Measurements from ENCODE around the gene MINK1.
A peak's percentile ranks its signal among the peaks of the same experiment; 100 is the strongest.

MINK1 gene

DNA sequence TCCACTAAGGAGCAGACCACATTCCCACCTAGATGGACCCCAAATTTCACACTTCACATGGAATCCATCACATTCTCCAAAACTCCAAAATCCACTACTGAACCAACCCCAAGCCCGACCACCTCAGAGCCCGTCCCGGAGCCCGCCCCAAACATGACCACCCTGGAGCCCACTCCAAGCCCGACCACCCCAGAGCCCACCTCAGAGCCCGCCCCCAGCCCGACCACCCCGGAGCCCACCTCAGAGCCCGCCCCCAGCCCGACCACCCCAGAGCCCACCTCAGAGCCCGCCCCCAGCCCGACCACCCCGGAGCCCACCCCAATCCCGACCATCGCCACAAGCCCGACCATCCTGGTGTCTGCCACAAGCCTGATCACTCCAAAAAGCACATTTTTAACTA, 100.5 kb downstream of the MINK1 start:
- DNase-seq (ENCODE audit: low spot score) = no peak

DNA sequence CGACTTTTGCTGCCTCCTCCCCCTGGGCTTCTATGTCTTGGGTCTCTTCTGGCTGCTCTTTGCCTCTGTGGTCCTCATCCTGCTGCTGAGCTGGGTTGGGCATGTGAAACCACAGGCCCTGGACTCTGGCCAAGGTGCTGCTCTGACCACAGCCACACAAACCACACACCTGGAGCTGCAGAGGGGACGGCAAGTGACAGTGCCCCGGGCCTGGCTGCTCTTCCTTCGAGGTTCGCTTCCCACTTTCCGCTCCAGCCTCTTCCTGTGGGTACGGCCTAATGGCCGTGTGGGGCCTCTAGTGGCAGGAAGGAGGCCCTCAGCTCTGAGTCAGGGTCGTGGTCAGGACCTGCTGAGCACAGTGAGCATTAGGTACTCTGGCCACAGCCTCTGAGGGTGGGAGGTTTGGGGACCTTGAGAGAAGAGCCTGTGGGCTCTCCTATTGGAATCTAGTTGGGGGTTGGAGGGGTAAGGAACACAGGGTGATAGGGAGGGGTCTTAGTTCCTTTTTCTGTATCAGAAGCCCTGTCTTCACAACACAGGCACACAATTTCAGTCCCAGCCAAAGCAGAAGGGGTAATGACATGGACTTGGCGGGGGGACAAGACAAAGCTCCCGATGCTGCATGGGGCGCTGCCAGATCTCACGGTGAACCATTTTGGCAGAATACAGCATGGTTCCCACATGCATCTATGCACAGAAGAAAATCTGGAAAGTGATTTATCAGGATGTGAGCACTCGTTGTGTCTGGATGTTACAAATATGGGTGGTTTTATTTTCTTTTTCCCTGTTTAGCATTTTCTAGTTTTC, 101.2 kb downstream of the MINK1 start:
- no peak for DNase-seq (ENCODE audit: low spot score)

DNA sequence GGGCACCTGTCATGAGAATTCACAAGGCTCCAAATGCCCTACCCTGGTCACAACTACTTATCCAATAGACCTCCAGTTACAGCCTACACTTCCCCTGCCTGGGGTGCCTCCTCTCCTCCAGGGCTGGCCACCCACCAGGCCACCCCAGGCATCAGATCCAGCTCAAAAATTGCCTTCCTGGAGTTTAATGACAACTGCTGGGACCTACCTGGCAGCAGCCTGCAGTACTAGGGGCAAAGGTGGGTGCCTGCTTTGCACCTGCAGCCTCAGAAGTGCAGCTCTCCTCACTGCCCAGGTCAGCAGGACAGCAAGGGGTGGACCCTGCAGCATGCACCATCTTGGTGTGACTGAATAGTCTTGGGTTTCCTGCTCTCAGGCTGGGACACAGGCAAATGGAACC, 102.5 kb downstream of the MINK1 start:
- DNase-seq (ENCODE audit: low spot score) = no peak

DNA sequence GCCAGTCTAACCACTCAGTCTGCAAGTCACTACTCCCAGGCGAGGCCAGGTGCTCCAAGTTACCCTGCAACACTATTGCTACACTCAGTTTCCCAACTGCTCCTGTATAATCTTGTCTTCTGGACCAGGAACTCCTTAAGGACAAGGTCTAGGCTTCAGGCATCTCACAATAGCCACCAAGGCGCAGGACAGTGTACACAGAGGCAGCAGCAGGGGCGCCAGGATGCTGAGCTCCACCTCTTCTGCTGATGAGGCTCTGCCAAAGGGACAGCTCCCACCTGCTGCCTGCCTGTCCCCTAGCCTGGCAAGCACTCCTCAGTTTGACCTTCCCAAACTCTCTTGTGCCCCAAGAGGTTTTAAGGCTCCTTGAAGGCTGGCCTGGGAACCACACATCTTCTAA, 103.3 kb downstream of the MINK1 start:
- no peak for DNase-seq (ENCODE audit: low spot score)

DNA sequence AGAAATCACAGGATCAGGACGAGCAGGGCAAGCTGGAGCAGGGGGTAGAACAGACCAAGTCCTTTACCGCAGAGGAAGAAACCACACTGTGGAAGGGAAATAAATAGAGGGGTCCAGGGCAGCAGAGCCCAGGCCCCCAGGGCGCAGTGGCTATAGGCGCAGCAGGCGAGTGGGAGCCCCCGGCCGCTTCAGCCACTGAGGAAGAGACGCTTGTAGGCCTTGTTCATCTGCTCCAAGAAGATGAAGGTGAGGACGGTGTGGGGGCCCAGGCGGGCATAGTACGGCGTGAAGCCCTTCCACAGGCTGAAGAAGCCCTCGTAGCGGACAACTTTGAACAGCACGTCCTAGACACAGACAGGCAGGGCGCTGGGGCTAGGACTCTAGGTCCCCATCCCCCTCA, 104.4 kb downstream of the MINK1 start:
- no peak for DNase-seq (ENCODE audit: low spot score)

DNA sequence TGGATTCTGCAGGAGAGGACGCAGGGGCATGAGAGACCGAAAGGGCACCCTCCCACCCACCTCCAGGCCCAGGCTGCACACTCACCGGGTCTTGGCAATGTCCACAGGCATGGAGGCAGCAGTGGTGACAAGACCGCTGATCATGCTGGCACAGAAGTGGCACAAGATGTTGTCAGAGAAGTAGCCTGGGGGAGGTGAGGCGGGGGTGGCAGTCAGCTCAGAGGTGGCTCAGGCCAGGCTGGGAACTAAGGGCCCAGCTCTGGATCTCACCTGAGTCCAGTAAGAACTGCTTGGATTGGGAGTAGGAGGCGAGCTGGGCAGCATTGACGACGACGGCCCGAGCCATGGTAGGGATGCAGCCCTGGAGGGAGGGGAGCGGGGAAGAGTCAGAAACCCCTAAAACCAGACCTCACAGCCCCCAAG, 104.9 kb downstream of the MINK1 start:
- no peak for DNase-seq (ENCODE audit: low spot score)

DNA sequence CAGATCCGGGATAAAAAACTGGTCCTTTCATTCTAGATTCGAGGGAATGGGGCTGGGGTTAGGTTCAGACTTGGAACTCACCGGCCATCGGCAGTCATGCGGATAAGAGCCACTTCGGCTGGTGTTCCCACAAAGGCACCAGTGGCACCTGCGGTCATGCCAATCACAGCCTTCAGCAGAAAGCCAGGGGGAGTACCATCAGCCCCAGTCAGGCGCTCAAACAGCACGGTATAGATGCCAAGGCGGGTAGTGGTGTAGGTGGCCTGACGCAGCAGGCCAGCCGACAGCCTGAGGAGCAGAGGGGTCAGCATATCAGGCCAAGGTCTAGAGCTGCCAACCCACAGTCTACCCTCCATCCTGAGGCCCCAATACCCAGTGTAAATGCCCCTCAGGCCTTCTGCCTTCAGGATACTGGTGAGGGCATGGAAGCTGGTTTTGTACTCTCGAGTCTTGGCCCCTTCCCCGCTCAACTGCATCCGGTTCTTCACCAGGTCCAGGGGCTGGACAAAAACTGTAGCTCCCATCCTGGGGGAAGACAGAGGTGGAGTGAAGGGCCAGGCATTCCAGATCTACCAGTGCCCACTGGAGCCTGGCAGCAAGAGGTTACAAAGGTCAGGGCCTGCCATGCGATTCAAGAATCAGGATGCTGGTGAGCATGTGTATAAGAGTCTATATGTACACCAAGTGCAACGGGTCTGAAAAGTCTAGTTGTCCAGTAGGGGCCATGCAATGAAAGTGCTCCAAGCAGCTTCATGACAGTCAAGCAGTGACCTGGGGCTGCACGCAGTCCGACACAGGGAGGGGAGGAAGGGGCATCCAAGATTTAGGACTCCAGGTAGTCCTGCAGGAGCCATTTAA, 105.8 kb downstream of the MINK1 start:
- DNase-seq (ENCODE audit: low spot score) = peak; percentile 20

DNA sequence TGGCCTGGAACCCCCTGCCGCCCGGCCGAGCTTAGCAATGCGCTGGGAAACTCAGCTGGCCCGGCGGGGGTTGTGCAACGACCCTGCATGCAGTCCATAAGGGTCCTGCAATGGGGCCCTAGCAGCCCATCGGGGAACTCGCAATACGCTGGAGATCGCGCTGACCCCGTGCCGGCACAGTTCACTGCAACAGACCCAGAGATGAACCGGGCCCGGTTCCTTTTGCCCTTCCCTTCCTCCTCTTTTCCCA, 106.3 kb downstream of the MINK1 start:
- DNase-seq (ENCODE audit: low spot score) = no peak

DNA sequence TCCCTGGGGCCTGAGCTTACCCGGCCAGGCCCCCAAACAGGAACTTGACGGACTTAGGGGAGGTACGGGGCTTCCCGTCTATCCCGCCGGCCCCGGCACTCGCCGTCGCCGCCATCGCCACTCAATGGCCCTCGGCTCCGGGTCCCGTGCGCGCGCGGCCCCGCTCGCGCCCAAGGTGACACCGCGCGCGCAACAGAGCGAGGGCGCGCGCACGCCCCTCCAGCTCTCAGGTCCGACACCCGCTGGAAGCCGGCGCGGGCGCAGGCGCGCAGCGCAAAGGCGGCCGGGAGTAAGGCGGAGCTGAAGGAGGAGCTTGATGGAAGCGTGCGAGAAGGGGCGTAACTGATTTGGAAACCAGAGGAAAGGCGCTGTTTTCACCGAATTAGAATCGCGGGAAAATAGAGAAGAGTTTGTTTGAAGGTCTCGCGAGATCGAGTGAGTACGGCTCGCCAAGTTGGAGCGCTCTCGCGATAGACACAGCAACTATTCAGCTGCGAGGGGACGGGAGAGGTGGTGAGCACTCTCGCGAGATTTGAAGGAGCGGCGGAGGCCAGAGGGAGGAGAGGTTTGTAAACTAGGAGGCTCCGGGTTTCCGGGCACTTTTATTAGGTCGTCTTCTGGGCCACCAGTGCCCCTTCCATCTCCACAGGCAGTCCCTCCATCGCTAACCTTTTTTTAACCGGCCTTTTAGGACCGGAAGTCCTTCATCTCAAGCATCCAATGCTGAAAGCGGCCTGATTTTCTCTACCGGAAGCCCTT, 106.8 kb downstream of the MINK1 start, which contains the start of the genes RNF167 and SLC25A11:
RNF167 (plus strand) TSS at position 473 of the 759 bp plus-strand sequence. CDS start 642 bp downstream, outside the sequence.
SLC25A11 (minus strand) TSS at position 251 of the 759 bp plus-strand sequence; CDS start at position 115, 136 bp downstream.
- peak; percentile 98 for DNase-seq (ENCODE audit: low spot score)

DNA sequence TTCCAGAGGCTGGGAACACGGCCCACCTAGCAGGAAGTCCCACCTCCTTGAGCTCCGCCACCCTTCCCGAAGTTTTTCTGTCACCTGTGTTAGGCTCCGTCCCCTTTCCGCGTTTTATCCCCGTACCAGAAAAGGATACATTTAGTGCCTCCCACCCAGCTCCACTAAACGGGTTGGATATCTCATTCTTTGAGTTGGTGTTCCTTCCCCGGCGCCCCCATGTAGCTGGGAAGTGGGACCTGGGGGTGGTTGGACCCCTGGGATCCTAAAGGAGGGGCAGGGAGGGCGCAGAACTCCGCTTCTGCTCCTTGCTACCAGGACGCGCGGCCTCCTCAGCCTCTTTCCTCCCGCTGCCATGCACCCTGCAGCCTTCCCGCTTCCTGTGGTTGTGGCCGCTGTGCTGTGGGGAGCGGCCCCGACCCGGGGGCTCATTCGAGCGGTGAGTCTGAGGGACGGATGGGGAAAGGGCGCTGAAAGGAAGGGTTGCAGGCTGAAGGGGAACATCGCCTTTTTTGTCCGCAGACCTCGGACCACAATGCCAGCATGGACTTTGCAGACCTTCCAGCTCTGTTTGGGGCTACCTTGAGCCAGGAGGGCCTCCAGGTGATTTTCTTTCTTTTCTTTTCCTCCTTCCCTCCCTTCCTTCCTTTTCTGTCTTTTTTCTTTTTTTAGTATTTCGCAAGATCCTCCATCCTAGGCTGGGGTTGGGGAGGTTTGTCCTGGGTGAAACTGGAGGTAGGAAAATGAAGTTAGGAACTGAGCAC, 107.6 kb downstream of the MINK1 start:
- DNase-seq (ENCODE audit: low spot score) = peak; percentile 24

DNA sequence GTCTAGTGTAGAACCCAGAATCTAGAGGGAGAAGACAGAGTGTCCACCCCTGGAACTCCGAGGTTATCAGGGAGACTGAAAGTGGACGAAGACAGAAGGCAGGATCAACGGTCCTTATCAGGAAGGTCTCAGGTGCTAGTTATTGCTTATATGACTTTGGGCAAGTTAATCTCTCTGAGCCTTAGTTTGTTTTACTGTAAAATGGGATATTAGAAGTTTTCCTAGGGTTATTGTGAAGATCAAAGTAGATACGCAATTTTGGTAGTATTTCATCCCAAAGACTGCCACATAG, 108.1 kb downstream of the MINK1 start:
- no peak for DNase-seq (ENCODE audit: low spot score)

DNA sequence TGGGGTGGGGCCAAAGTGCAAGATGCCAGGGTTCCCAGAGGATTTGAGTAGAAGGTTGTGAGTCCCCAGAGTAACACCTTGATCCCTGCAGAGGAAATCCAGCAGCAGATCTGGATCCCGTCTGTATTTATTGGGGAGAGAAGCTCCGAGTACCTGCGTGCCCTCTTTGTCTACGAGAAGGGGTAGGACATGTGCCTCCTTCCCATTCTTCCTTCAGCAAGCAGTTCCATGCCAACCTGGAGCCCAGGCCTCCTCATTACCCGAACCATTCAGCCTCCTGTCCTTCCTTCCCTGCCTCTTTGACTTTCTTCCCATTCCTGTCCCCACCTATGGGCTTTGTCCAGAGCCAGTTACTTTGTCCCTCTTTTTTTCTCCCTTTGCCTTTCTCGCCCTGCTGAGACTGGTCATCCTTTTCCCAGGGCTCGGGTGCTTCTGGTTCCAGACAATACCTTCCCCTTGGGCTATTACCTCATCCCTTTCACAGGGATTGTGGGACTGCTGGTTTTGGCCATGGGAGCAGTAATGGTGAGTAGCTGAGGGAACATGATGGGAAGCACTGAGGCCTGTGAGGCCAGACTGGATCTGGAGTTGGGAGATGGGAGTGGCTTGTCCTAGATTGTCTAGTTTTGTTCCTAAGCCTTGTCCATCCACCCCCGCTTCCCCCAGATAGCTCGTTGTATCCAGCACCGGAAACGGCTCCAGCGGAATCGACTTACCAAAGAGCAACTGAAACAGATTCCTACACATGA, 109.8 kb downstream of the MINK1 start:
- DNase-seq (ENCODE audit: low spot score) = no peak

DNA sequence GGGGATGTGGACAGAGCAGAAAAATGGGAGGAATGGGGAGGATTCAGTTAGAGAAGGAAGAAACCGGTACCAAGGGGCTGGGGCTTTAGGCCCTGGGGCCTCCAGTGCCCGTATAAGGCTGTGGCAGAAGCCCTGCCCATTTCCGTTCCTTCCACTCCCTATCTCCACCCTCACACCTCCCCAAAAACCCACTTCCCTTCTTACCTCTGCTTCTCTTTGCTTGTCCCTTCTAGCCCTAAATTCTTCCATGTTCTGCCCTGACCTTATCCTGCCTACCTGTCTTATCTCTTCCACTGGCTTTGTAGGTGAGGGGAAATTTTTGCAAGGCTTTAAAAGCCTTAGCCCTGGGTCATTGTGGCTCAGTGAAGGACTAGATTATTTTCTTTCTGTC, 111.0 kb downstream of the MINK1 start:
- DNase-seq (ENCODE audit: low spot score) = peak; percentile 44

DNA sequence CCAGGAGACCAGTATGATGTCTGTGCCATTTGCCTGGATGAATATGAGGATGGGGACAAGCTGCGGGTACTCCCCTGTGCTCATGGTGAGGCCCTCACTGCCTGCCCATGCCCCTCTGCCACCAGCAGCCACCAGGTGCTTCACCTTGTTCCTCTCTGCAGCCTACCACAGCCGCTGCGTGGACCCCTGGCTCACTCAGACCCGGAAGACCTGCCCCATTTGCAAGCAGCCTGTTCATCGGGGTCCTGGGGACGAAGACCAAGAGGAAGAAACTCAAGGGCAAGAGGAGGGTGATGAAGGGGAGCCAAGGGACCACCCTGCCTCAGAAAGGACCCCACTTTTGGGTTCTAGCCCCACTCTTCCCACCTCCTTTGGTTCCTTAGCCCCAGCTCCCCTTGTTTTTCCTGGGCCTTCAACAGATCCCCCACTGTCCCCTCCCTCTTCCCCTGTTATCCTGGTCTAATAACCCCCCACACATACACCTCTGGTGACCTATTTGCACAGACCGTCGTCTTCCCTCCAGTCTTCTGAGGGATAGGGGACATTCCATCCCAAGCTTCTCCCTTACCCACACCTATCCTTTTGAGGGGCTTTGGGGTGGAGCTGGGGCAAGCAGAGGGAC, 111.5 kb downstream of the MINK1 start:
- DNase-seq (ENCODE audit: low spot score) = peak; percentile 33

DNA sequence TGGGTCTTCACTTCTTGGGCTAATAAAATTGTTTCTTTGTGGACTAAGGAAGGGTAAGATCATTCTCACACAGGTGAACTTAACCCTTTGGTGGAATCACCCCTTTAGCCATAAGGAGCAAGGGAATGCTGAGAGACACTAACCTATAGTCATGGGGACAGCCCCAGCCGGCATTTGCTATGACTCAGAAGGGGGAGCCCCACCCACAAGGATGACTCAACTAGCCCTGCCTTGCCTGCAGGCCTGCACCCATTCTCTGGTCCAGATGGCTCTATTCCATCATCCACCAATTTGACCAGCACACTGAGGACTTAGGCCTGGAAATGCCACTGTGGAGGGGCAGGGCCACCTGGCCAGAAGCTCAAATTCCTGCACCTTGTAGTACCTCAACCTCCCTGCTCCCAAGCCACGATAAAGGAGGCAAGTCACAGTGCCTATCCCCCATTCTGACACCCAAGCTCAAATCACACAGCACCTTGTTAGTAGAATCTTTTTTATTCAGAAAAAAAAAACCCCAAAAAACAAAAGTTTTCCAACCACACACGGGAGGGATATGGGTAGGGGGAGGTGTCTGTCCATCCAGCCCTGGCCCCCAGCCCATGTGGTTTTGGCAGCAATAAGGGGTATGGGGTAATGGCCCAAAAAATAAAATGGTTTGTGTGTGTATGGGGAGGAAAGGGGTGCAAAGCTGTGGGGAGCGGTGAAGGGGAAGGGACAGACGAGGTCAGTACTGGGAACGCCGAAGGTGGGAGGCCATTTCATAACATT, 112.2 kb downstream of the MINK1 start:
- peak; percentile 42 for DNase-seq (ENCODE audit: low spot score)

DNA sequence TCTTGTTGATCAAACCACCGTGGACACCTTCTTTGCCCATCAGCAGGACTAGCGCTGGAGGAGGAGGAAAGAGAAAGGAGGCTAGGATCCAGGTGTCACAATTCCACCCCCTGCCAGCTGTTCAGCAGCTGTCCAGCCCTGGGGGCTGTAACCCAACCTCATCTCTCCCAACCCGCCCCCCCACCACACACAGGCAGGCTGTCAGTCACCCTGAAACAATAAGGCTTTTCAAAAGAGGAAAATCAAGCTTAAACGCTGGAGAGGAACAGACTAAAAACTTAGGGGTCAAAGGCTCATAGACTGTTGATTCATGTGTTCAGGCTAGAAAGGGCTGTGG, 112.8 kb downstream of the MINK1 start:
- no peak for DNase-seq (ENCODE audit: low spot score)

DNA sequence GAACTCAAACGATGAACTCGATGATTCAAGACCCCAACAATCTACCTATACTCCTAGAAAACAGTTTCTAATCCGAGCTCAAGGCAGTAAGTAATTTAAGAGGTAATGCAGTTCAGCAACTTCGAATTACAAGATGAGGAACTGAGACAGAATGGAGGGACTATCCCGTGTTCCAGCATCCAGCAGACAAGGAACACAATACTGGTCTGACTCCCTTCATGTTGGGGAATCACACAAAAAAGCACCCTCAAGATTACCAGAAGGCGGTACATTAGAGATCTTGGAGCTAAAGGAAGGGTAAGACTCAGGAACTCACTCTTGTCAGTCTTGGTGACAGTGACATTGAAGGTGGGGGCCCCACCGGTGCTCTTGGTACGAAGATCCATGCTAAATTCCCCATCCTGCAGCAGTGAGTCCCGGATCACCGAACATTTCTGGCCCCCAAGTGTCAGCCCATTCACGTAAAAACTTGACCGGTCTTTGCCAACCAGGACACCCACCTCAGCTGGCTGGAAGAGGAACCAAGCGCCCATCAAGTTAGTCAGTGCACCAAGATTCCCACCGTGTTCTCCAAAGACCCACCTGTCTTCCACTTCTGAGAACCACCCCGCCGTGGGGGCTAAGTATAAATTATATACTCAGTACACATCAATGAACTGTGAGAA, 113.3 kb downstream of the MINK1 start:
- no peak for DNase-seq (ENCODE audit: low spot score)

DNA sequence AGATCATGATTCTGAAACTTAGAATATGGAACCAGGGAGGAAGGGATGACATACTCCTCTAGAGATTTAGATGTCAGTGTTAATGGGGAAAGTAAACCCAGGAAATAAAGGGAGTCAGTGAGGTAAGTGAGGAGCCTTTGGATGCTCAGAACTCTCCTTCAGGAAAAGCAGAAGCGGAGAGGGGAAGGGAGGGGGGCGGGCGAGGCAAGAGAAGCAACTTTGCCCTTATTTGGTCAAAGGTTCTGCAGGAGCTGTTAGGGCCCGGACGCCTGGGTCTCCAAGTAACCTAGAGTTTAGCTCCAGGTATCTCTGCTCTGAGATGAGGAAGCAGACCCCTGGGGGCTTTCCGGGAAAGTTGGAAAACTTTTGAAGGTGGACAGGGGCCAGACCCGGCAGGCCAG, 113.9 kb downstream of the MINK1 start:
- no peak for DNase-seq (ENCODE audit: low spot score)
